ENCODE measurements around the gene ZRSR2. TPM values are rescaled to one million over a fixed set of nuclear protein-coding genes. Genes with fewer than 3 reads are reported as not detected.

Gene ZRSR2
- polyA plus RNA-seq, 2 of the 4 experiments (the other 2 are of a cell fraction): 10.5 to 12.0 TPM

DNA sequence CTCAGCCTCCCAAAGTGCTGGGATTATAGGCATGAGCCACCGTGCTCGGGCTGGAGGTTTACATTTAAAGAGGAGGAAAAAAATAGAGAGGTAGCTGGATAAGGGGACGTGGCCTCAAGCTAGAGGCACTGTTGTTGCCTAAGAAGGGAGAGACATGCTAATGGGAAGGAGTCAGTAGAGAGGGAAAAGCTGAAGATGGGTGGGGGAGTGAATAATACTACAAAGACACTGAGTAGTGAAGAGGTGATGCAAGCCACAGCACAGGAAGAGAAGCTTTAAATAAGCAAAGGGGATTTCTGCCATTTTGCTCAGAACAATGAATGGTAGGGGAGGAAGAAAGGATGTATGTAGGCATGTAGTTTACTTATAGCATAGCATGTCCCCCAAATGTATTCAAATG, 75.9 kb downstream of the ZRSR2 start:
- CTCF ChIA-PET: no interaction called here
- DNase-seq (ENCODE audit: low read depth in 1 of 2, low spot score in 1 of 2): no peak
- H3K4me2 ChIP-seq: no peak overlapping the region
- no peak overlapping the region for H3K4me3 ChIP-seq
- 0 out of 3 replicates have a peak, but pooled peaks cover 3% of the 10 kb centered on the region for H3K4me1 ChIP-seq
- FAIRE-seq: no peak
- no peaks in the 10 kb centered on the region for H3K9me3 ChIP-seq
- no peak for ATAC-seq
- TF ChIP-seq NPAS2 (CRISPR knock-in tag; IDR thresholded peaks at IDR 0.05; ENCODE audit: borderline replicate concordance) (no peak), CHD4 (IDR thresholded peaks at IDR 0.05; ENCODE audit: borderline replicate concordance) (no peak), ESRRA (IDR thresholded peaks at IDR 0.05; ENCODE audit: borderline replicate concordance, low read length) (no peak), ZFP36 (IDR thresholded peaks at IDR 0.05; ENCODE audit: borderline replicate concordance, partially characterized antibody) (no peak), MYC (IDR thresholded peaks at IDR 0.05; ENCODE audit: borderline replicate concordance, low read length) (no peak), JUN (IDR thresholded peaks at IDR 0.05) (no peak), KDM5A (IDR thresholded peaks at IDR 0.05) (no peak), TFCP2L1 (CRISPR knock-in tag; IDR thresholded peaks at IDR 0.05) (no peak), EHF (CRISPR knock-in tag; IDR thresholded peaks at IDR 0.05) (no peak), NR3C1 (IDR thresholded peaks at IDR 0.05) (no peak)
- TF ChIP-seq, protein P1, sequence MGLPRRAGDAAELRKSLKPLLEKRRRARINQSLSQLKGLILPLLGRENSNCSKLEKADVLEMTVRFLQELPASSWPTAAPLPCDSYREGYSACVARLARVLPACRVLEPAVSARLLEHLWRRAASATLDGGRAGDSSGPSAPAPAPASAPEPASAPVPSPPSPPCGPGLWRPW (IDR thresholded peaks at IDR 0.05): no peak
- TF ChIP-seq, protein P2, sequence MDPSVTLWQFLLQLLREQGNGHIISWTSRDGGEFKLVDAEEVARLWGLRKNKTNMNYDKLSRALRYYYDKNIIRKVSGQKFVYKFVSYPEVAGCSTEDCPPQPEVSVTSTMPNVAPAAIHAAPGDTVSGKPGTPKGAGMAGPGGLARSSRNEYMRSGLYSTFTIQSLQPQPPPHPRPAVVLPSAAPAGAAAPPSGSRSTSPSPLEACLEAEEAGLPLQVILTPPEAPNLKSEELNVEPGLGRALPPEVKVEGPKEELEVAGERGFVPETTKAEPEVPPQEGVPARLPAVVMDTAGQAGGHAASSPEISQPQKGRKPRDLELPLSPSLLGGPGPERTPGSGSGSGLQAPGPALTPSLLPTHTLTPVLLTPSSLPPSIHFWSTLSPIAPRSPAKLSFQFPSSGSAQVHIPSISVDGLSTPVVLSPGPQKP (IDR thresholded peaks at IDR 0.05; ENCODE audit: low read depth, low read length): no peak
- WGBS (ENCODE audit: missing lambda C conversion rate): 66% methylated on average over 3 of the region's 3 CpGs
- POLR2A ChIA-PET: no interaction called here
- H3K27ac ChIP-seq: no peak overlapping the region

DNA sequence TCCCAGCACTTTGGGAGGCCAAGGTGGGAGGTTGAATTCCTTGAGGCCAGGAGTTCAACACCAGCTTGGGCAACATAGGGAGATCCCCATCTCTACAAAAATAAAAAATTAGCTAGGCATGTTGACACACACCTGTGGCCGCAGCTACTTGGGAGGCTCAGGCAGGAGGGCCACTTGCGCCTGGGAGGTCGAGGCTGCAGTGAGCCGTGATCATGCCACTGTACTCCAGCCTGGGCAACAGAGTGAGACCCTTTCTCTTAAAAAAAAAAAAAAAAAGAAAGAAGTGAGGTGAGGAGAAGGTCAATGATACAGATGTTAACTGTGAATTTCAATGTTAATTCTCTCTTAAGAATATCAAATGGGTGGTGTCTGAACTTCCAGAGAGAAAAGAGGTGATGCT, 79.4 kb downstream of the ZRSR2 start:
- Histone ChIP-seq H3K4me1 (0 out of 3 replicates have a peak, but pooled peaks cover 3% of the 10 kb centered on the region), H3K27ac (no peak overlapping the region), H3K4me3 (no peak overlapping the region), H3K9me3 (no peaks in the 10 kb centered on the region), H3K4me2 (no peak overlapping the region)
- POLR2A ChIA-PET: no interaction called here
- TF ChIP-seq KDM5A (IDR thresholded peaks at IDR 0.05) (no peak), HDAC2 (IDR thresholded peaks at IDR 0.05) (no peak), CEBPB (IDR thresholded peaks at IDR 0.05) (no peak), RARB (CRISPR knock-in tag; IDR thresholded peaks at IDR 0.05) (no peak), EP300 (IDR thresholded peaks at IDR 0.05) (no peak), ZC3H11A (IDR thresholded peaks at IDR 0.05) (no peak), SREBF2 (IDR thresholded peaks at IDR 0.05) (no peak), CBX8 (IDR thresholded peaks at IDR 0.05) (no peak), HOXB5 (CRISPR knock-in tag; IDR thresholded peaks at IDR 0.05) (no peak), ZFP36 (IDR thresholded peaks at IDR 0.05; ENCODE audit: borderline replicate concordance, partially characterized antibody) (no peak)
- TF ChIP-seq, protein P3, sequence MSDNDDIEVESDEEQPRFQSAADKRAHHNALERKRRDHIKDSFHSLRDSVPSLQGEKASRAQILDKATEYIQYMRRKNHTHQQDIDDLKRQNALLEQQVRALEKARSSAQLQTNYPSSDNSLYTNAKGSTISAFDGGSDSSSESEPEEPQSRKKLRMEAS (IDR thresholded peaks at IDR 0.05): no peak
- WGBS (ENCODE audit: missing lambda C conversion rate): 80% methylated on average over 4 of the region's 4 CpGs
- CTCF ChIA-PET: no interaction called here
- no peak for FAIRE-seq
- no peak for DNase-seq (ENCODE audit: low read depth in 1 of 2, low spot score in 1 of 2)
- no peak for ATAC-seq

DNA sequence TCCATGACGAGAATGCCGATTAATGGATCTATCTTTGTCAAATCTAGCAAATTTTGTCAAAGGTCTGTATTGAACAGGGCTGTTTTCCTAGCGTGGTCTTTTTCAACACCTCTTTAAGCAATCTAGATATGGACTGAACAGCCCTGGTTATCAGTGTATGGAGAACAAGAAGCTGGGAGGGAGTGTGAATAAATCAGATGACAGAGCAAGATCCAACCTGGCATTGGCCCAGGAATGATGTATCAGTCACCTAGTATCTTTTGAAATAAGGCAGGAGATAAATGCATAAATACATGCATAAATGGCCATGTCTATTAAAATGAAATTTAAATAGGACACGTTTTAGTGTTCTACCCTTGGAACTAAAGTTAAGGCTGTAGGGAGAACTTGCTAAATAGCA, 80.0 kb downstream of the ZRSR2 start:
- Histone ChIP-seq H3K4me2 (no peak overlapping the region), H3K4me1 (no peaks in the 10 kb centered on the region), H3K4me3 (no peak overlapping the region), H3K9me3 (no peaks in the 10 kb centered on the region), H3K27ac (no peak overlapping the region)
- no peak for ATAC-seq
- no peak for FAIRE-seq
- ChIA-PET CTCF (no interaction called here), POLR2A (no interaction called here)
- 44% methylated on average over 4 of the region's 4 CpGs for WGBS (ENCODE audit: missing lambda C conversion rate)
- no peak for DNase-seq (ENCODE audit: low read depth in 1 of 2, low spot score in 1 of 2)
- TF ChIP-seq JUNB (IDR thresholded peaks at IDR 0.05) (no peak), HOXB5 (CRISPR knock-in tag; IDR thresholded peaks at IDR 0.05) (no peak), RAD21 (conservative IDR thresholded peaks at IDR 0.05 in 1 of 2, IDR thresholded peaks at IDR 0.05 in 1 of 2) (no peak), NFE2L2 (conservative IDR thresholded peaks at IDR 0.05; ENCODE audit: low read length) (no peak)

Other genes with a start within 250 kb of the ZRSR2 start
- 0.06 TPM in 1 of 2 replicates, not detected in the other for gene ACE2, start 189.5 kb upstream of the ZRSR2 start, polyA plus RNA-seq (2011; rRNA removed)
- not detected in 3 replicates for gene ACE2, start 189.5 kb upstream of the ZRSR2 start, polyA plus RNA-seq (2017; fragmentation: RNase III; extraction: RNeasy Plus Mini Kit Qiagen cat#74134 plus additional on column Dnase treatment)
- gene CLTRN, start 125.7 kb upstream of the ZRSR2 start, polyA plus RNA-seq (2011; rRNA removed): 2.5 and 2.6 TPM in 2 replicates
- 0.46 to 0.84 TPM (median 0.76 TPM) in 3 replicates for gene CLTRN, start 125.7 kb upstream of the ZRSR2 start, polyA plus RNA-seq (2017; fragmentation: RNase III; extraction: RNeasy Plus Mini Kit Qiagen cat#74134 plus additional on column Dnase treatment)
- 11.3 and 12.5 TPM in 2 replicates for gene CA5B, start 52.2 kb upstream of the ZRSR2 start, polyA plus RNA-seq (2011; rRNA removed)
- gene CA5B, start 52.2 kb upstream of the ZRSR2 start, polyA plus RNA-seq (2017; fragmentation: RNase III; extraction: RNeasy Plus Mini Kit Qiagen cat#74134 plus additional on column Dnase treatment): 2.7 to 5.8 TPM (median 5.2 TPM) in 3 replicates
- gene AP1S2, start 64.3 kb downstream of the ZRSR2 start, polyA plus RNA-seq (2011; rRNA removed): 14.7 and 18.5 TPM in 2 replicates
- gene AP1S2, start 64.3 kb downstream of the ZRSR2 start, polyA plus RNA-seq (2017; fragmentation: RNase III; extraction: RNeasy Plus Mini Kit Qiagen cat#74134 plus additional on column Dnase treatment): 15.8 to 17.4 TPM (median 17.1 TPM) in 3 replicates